HT-29 (cell line): ENCODE measurements around the gene TECPR2. TPM values are rescaled to one million over a fixed set of nuclear protein-coding genes. Genes with fewer than 3 reads are reported as not detected.

Source experiments
- DNase-seq: peaks from one replicate; pipeline ENCODE4 v3.0.0-alpha.2; 2015; ENCODE audit warnings: low spot score
- total RNA-seq: library from RNA; depleted of rRNA; stranded (reverse); fragments of >200 nt; shearing (Covaris generic); gene quantifications from 2 replicates; pipeline ENCODE4 v1.2.3, GENCODE V29; 2014

TECPR2 gene
- total RNA-seq, 1 experiment from 2014 or later, result 8.9 TPM

DNA sequence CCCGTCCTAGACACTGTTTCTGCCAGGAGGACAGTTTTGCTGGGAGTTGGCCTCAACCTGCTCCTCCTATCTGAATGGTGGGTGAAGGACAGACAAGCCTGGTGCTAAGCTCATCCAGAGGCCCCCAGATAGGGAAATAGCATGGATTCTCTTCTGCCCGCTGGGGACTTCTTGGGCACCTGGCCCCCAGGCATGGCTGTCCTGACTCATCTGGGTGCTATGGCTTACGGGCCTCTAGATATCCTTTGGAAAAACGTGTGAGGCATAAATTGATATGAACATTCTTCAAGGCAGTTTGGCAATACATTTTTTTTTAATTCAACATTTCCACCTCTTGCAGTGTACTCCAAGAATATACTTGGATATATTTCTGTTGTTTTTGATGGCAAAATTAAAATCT, 8.6 kb downstream of the TECPR2 start:
- DNase-seq, result no peak

DNA sequence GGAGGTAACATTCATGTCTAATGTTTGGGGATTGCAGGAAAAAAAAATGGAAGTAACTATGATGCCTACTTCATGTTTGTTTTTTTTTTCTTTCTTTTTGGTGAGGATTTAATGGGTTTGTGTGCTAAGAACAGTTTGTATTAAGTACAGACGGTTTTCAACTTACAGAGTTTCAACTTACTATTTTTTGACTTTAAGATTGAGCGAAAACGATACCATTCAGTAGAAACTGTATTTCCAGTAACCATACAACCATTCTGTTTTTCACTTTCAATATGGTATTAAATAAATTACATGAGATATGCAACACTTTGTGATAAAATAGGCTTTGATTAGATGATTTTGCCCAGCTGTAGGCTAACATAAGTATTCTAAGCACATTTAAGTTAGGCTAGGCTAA, 10.4 kb downstream of the TECPR2 start:
- no peak for DNase-seq

DNA sequence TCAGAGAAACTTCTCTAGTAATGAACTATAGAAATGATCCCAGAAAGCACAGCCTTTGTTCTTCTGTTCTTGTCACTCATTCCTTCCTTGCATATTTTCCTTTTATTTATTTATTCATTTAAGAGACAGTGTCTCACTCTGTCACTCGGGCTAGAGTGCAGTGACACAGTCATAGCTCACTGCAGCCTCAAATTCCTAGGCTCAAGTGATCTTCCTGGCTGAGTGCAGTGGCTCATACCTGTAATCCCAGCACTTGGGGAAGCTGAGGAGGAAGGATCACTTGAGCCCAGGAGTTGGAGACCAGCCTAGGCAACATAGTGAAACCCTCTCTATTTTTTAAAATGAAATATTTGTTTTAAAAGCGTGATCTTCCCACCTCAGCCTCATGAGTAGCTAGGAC, 11.5 kb downstream of the TECPR2 start:
- DNase-seq, result no peak

DNA sequence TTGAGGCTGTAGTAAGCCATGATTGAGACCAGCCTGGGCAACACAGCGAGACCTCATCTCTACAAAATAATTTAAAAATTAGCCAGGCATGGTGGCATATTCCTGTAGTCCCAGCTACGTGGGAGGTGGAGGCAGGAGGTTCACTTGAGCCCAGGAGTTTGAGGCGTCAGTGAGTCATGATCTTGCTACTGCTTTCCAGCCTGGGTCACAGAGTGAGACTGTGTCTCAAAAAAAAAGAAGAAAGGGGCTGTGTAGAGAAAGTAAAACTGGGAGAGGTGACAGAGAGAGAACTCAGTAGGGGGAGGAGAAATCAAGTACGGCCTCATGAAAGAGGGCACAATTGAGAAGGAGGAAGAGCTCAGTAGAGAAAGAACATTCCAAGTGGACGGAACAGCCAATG, 12.4 kb downstream of the TECPR2 start:
- DNase-seq, result no peak

DNA sequence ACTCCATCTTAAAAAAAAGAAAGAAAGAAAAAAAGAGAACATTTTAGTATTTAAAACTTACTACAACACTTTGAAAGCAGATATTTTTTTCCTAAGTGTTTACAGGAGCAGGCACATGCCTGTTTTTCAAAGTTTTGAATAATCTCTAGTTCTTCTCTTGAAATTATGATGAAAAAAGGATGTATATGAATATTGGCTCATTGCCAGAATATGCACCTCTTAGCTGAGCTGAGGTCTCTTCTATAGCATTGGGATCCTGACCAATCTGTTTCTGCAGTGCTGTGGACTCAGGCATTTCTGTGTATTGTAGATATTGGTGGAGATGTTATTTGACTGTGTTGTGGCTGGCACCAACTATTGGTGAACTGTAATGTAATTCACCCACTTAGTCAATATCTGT, 15.0 kb downstream of the TECPR2 start:
- DNase-seq, result no peak

DNA sequence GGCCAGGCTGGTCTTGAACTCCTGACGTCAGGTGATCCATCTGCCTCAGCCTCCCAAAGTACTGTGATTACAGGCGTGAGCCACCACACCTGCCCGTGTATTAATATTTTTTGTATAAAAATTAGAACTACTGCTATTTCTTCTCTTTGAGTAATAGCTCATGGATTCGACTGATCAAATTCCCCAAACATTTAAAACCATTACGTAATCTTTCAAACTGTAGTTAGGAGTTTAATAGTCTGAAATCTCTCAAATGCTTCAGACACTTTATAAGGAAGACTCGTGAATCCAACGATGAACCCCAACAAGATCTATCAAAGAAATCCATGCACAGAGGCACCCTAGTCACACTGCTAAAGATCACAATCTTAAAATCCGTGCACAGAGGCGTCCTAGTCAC, 16.1 kb downstream of the TECPR2 start:
- DNase-seq, result no peak

DNA sequence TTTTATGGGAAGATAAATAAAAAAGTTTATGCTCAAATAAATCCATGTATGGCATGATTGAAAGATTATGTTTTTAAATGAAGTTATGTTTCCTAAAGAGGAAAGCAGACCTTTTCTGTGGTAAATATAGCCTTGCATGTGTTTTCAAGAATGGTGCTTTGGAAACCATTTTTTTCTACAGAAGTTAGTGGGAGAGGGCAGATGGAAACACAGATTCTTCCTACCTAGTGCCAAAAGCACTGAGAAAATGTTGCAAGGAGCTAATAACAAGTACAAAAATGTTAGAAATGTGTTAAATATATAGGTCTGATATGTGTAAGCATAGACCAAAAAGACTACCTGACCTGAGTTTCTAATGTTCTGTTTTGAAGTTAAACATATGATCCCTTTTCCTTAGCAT, 24.3 kb downstream of the TECPR2 start:
- DNase-seq, result no peak

DNA sequence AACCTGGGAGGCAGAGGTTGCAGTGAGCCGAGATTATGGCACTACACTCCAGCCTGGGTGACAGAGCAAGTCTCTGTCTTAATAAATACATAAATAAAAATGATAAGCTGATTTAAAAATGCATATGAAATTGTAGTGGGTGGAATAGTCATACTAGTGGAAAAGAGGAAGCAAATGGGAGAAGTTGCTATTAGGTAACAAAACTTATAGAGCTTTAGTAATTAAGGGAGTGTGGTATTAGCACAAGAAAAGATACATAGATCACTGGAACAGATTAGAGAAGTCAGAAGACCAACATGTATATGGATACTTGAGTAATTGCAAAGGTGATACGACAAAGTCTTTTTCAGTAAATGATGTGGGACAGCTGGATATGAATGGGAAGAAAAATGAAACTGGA, 26.5 kb downstream of the TECPR2 start:
- DNase-seq, result no peak

DNA sequence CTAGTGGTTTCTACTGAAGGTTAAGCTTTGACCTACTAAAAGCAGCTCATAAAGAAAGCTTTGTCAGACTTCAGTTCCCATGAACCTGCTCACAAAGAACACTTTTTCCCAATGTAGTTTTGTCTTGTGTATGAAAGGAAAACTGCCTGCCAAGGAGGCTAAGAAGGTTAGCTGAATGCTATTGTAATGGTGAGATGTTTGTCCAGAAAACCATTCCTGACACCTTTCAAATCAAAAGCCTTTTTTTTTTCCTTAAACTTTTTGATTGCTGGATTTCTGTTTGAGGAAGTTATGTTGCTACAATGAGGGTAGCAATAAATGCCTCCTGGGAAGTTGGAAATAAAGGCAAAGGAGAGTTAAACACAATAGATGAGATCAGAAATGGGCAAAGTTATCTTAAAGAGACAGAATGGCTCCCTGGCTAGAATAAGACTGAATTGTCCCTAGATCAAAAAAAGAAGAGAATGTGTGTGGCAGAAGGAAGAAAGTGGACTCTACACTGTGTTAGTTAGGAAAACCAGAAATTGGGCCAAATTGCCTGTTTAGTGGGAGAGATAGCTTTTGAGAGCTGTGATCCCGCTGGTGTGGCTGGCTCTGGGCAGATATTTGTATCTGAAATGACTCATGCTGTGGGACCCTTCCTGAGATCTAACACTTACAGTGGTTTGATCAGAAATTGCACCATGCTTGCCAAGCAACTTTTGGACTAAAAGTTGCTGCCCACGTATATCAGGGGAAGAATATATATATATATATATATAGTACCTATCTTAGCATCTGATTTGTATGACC, 27.5 kb downstream of the TECPR2 start:
- no peak for DNase-seq

DNA sequence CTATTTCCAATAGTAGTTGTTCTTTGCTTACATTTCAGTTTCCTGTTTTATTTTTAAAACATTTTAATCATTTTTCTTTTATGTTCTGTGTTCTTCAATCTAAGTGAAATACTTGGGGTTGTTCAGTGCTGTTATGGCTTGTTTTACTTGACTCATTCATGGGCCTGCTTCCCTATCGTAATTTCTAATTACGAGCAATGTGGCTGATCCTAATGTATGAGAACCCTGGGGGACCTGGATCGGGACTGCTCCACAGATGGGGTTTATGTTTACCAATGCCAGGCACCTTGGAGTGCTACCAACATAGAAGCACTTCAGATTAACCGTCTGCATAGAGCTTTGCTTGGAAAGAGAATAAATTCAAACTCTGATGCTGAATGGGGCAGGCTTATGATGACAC, 29.8 kb downstream of the TECPR2 start:
- no peak for DNase-seq

DNA sequence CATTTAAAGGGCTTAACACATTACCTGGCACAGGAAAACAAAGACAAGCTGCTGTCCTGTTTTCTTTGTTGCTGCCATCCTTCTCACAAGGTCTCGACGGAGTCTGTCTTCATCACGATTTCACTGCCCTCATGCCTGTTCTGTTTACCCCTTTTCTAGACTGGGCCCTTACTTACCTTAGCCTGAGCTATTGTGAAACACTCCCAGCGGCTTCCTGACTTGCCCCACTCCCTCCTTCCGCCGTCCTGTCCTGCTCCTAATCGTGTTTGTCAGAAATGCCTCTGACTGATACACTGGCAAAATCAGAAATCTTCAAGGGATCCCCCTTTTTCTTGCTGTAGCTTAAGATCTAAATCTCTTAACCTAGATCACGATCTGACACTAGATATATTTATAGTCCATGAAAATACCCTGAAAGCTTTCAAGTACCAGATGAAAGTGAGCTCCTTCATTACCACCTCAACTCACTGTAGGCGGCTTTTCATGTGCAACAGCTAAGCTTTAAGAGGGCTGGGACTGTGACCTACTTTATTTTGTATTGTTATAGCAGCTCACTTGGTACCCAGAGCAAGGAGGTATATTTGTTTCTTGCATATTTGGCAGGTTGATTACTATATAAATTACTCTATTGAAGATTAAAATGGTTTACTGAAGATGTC, 32.1 kb downstream of the TECPR2 start:
- no peak for DNase-seq

DNA sequence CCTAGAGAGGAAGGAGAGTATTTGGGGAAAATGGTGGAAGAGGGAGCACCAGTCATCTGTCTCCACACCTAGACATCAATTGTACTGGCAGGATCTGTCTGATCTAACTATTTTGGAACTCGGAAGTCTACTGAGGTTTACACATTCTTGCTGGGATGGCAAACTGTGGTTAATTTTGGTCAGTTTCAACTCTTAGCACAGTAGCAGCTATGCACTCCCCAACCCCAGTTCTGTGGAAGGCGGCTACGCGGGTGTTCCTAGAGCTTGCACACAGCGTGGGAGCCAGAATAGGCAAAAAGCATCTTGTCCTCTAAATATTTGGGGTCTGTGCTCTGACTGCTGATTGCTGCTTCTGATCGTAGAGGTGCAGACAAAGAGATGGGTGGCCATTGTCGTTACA, 33.8 kb downstream of the TECPR2 start:
- DNase-seq, result no peak

DNA sequence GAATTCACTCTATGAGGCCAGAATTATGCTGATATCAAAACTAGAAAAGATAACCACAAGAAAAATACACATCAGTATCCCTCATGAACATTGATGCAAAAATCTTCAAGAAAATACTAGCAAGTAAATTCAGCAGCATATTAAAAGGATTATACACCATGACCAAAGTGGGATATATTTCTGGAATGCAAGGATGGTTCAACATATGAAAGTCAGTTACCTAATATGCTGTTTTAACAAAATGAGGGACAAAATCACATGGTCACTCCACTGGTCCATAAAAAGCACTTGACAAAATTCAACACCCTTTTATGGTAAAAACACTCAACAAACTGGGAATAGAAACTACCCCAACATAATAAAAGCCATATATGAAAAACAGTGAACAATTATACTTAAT, 40.3 kb downstream of the TECPR2 start:
- no peak for DNase-seq

DNA sequence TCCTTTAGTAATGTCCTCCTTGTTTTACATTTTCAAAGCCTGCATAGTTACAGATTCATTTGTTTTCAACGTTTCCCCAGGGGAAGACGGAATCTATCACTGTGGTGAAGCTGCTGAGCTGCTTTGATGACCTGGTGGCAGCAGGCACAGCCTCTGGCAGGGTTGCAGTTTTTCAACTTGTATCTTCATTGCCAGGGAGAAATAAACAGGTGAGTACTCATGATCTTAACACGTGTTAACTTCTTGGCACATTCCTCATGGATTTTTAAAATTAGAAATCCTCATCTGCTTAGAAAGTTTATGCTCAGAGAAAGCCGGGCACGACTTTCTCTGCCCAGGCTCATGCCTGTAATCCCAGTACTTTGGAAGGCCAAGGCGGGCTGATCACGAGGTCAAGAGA, 44.5 kb downstream of the TECPR2 start:
- DNase-seq, result no peak

DNA sequence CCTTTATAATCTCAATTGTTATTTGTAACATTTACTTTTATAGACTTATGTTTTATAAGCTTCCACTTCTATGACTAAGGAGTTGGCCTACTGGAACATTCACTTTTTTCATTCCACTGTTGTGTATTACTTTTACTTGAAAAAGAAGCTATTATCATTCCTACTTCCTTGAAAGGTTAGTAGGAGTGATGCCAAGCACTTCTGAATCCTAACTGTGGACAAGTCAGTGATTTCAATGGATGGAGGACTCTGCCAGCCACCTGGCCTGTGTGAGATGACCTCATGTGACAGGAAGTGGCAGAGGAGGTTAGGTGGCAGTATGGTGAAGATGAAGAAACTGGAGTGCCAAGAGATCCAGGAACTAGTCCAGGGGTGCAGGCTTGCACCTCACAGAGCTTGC, 46.0 kb downstream of the TECPR2 start:
- no peak for DNase-seq

DNA sequence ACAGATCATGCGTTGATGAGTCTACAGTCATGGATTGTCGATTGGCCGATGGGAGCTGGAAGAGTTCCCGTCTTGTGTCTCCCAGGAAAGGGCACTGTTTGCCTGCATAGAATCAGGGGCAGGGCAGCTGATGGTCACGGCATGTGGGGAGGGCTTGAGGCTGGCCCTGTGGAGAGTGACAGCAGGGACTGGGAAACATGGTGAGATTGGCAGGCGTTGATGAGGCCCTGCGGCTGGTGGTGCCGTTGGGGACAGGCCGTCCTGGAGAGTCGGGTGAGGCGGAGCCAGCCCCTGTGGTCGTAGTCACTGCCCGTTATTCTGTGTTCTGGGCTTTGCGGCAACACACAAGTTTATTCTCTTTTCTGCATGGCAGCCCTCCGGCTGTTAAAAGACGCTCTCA, 52.9 kb downstream of the TECPR2 start:
- no peak for DNase-seq

DNA sequence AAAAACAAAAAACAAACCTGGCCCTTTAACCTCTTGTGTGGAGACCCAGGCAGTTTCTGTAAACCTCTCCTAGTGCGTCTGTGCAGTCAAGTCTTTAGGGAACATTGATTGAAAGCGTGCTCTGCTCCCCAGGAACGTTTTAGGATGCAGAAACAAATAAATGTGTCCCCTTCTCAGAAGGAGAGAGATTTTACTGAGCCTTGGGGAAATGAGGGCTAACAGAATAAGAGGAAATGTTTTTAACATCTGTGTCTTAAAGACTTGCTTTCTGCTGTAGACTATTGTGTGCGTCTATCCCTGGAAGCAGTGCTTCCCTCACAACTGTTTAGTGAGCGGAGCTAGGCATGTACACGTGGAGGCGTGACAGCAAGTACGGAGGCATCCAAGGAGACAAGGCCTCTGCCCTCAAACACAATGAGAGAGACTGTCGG, 54.3 kb downstream of the TECPR2 start:
- no peak for DNase-seq

DNA sequence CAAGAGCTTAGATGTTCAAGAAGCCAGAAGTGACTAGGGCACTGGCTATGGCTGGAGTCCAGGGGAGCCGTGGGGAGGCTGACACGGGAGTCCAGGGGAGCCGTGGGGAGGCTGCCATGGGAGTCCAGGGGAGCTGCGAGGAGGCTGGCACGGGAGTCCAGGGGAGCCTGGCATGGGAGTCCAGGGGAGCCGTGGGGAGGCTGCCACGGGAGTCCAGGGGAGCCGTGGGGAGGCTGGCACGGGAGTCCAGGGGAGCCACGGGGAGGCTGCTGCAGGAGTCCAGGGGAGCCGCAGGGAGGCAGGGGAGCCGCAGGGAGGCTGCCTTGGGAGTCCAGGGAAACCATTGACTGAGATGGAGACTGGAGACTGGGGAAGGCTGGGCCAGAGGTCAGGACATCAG, 54.9 kb downstream of the TECPR2 start:
- no peak for DNase-seq

DNA sequence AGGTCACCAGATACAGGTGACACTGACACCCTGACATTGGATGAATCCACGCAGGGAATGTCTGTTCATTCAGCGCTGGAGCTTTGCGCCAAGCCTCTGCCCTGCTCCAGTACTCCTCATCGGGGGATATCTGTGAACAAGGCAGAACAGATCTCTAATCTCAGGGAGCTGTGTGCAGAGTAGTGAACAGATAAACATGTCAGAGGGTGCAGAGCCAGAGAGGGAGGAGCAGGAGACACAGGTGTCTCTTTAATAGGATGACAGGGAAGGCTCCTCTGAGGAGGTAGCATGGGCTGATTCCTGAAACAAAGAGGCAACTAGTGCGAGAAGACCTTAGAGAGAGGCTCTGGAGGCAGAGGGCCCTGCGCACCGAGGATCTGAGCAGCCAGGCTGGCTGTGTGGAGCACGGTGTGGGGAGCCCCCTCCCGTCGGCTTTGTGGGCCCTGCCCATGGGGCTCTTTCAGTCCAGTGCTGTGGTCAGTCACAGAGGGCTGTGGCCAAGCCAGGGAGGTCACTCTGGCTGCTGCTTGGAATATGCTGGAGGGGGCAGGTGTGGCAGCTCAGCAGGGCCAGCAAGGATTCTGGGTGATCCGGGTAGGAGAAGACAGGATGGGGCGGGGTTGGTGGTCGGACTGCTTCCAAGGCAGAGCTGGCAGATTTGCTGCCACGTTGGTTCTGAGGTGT, 55.6 kb downstream of the TECPR2 start:
- no peak for DNase-seq

DNA sequence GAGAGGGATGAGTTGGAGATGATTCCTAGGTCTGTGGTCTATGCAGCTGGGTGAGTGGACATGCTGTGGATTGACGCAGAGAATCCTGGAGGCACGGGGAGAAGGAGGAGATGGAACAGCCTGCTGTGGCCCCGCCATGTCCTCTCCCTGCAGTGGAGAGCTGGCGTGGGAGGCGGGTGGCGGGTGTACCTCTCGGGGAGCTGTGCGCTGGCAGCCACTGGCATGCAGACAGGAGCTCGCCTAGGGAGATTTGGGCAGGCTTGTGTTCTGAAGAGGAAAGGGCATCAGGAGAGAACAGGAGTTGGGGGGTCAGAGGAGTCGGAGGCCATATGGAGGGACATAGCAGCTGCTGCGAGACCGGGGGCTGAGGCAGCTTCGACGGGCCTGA, 56.1 kb downstream of the TECPR2 start:
- no peak for DNase-seq

DNA sequence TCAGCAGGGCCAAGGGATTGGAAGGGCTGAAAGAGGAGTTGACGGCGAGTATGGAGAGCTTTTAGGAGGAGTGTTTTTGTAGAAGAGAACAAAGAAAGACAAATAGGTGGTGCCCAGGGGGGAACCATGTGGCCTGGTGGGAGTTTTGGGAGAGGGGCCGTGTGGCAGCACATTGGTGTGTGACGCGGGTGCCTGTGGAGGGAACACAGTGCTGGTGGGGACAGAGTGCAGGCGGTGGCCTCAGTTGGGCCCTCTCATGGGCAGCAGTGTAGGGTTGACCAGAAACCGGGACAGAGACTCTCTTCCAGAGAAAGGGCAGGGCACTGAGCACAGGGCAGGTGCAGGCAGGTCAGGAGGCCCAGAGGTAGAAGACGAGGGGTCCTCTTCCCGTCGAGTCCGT, 56.5 kb downstream of the TECPR2 start:
- no peak for DNase-seq

DNA sequence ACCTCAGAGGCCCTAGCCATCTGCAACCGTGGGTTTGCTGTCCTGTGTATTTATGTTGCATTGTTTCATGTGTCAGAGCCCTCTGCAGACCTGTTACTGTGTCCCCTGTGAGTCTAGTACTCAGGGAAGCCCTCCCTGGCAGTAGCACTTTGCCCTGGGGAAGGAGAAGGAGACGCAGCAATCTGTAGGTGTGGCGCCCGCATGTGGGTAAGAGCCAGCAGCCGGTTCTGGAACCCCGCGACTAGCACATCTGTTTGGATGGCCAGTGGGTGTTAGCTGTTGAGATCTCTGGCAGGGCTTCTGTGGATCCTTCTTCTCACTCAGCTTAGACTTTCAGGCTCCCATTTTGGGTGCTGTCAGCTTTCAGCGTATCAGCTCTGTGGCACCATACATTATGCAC, 57.0 kb downstream of the TECPR2 start:
- no peak for DNase-seq
